Measurements from ENCODE around the gene KCNA10.

The KCNA10 gene

GRCh38 chr1:110493059-110493699, 25.8 kb downstream of the KCNA10 start:
- Histone ChIP-seq H3K27ac (ENCODE audit: low read depth, low read length) (no peak overlapping the region), H3K27me3 (ENCODE audit: control insufficient read depth, low read length) (no peaks in the 10 kb centered on the region; the same call in 1 of the 2 replicates), H3K9me3 (ENCODE audit: control insufficient read depth, insufficient read depth, low read length) (no peaks in the 10 kb centered on the region), H3K4me3 (ENCODE audit: low read length) (no peak overlapping the region), H3K36me3 (ENCODE audit: control insufficient read depth, low read length) (no peaks in the 10 kb centered on the region), H3K4me2 (ENCODE audit: low read length) (no peak overlapping the region), H3K4me1 (ENCODE audit: control insufficient read depth, low read length) (no peaks in the 10 kb centered on the region), H3K79me2 (ENCODE audit: control insufficient read depth, low read length) (no peaks in the 10 kb centered on the region), H4K20me1 (ENCODE audit: control insufficient read depth, insufficient read depth, low read depth, low read length) (no peaks in the 10 kb centered on the region), H3F3A (ENCODE audit: control insufficient read depth, insufficient read depth) (no peaks in the 10 kb centered on the region), H3K9me2 (replicated peaks; ENCODE audit: control insufficient read depth, low read length) (no peaks in the 10 kb centered on the region)
- no peak for TF ChIP-seq EZH2phosphoT487 (IDR thresholded peaks at IDR 0.05; ENCODE audit: borderline replicate concordance, low read length)
- no peak for TF ChIP-seq CTCF (IDR thresholded peaks at IDR 0.05; ENCODE audit: low read depth, low read length, poor library complexity, severe bottlenecking)

GRCh38 chr1:110492573-110492972, 26.4 kb downstream of the KCNA10 start:
- Histone ChIP-seq H3K9me2 (replicated peaks; ENCODE audit: control insufficient read depth, low read length) (no peaks in the 10 kb centered on the region), H4K20me1 (ENCODE audit: control insufficient read depth, insufficient read depth, low read depth, low read length) (no peaks in the 10 kb centered on the region), H3K9me3 (ENCODE audit: control insufficient read depth, insufficient read depth, low read length) (no peaks in the 10 kb centered on the region), H3K27ac (ENCODE audit: low read depth, low read length) (no peak overlapping the region), H3K79me2 (ENCODE audit: control insufficient read depth, low read length) (no peaks in the 10 kb centered on the region), H3F3A (ENCODE audit: control insufficient read depth, insufficient read depth) (no peaks in the 10 kb centered on the region), H3K36me3 (ENCODE audit: control insufficient read depth, low read length) (no peaks in the 10 kb centered on the region), H3K27me3 (ENCODE audit: control insufficient read depth, low read length) (no peaks in the 10 kb centered on the region; the same call in 1 of the 2 replicates), H3K4me2 (ENCODE audit: low read length) (no peak overlapping the region), H3K4me3 (ENCODE audit: low read length) (no peak overlapping the region), H3K4me1 (ENCODE audit: control insufficient read depth, low read length) (no peaks in the 10 kb centered on the region)
- TF ChIP-seq CTCF (IDR thresholded peaks at IDR 0.05; ENCODE audit: low read depth, low read length, poor library complexity, severe bottlenecking), result no peak
- no peak for TF ChIP-seq EZH2phosphoT487 (IDR thresholded peaks at IDR 0.05; ENCODE audit: borderline replicate concordance, low read length)

GRCh38 chr1:110490791-110491451, 28.1 kb downstream of the KCNA10 start:
- Histone ChIP-seq H3F3A (ENCODE audit: control insufficient read depth, insufficient read depth) (no peaks in the 10 kb centered on the region), H3K4me3 (ENCODE audit: low read length) (no peak overlapping the region), H3K4me1 (ENCODE audit: control insufficient read depth, low read length) (no peaks in the 10 kb centered on the region), H4K20me1 (ENCODE audit: control insufficient read depth, insufficient read depth, low read depth, low read length) (no peaks in the 10 kb centered on the region), H3K9me2 (replicated peaks; ENCODE audit: control insufficient read depth, low read length) (no peaks in the 10 kb centered on the region), H3K27ac (ENCODE audit: low read depth, low read length) (no peak overlapping the region), H3K9me3 (ENCODE audit: control insufficient read depth, insufficient read depth, low read length) (no peaks in the 10 kb centered on the region), H3K36me3 (ENCODE audit: control insufficient read depth, low read length) (no peaks in the 10 kb centered on the region), H3K27me3 (ENCODE audit: control insufficient read depth, low read length) (no peaks in the 10 kb centered on the region; the same call in 1 of the 2 replicates), H3K4me2 (ENCODE audit: low read length) (no peak overlapping the region), H3K79me2 (ENCODE audit: control insufficient read depth, low read length) (no peaks in the 10 kb centered on the region)
- no peak for TF ChIP-seq CTCF (IDR thresholded peaks at IDR 0.05; ENCODE audit: low read depth, low read length, poor library complexity, severe bottlenecking)
- TF ChIP-seq EZH2phosphoT487 (IDR thresholded peaks at IDR 0.05; ENCODE audit: borderline replicate concordance, low read length), result no peak

Data from DOHH2 (cell line).